NCI-H1105 treated with DMSO at 0.1 percent for 48 hours (cell line): ENCODE measurements around the gene CPEB2.
"Not testable (repeated sequence)": the region's sequence is repeated elsewhere in the genome, so short reads cannot be mapped to it uniquely, and the experiment has no call there.

Source experiments
- DNase-seq: peaks from one replicate; lab custom pipeline; 2025; lab: John Stamatoyannopoulos, UW

The CPEB2 gene

DNA sequence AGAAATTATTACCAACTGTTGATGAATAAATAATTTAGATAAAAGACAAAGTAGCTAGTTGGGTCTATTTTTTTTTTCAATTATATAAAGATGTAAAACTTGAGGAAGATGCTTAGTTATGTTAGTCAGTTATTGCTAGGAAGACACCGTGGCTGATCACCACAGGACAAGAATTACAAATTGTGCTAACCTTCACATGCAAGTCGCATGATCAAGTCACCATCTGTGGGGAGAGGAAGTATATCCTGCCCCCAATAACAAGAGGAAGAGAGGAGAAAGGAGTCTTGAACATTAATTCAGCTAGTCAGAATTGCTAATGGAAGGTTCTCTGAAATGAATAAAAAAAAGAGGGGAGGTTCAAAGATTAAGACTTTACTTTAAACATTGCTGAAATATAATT, 52.3 kb downstream of the CPEB2 start:
- DNase-seq: no peak

DNA sequence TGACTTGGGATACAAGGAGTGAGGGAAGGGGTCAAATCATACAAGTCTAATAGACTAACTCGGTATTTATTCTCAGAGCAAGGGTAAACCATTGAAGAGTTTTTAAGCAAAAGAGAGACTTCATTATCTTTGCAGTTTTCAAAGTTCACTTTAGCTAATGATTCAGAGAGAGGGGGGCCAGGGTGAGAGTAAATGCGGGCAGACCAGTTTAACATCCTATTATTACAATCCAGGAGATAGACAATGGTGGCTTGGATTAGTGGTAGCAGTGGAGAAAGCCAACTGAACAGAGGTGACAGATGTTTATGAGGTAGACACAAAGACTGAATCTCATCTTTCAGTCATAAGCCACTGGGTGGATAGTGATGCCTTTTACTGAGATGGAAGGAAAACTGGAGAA, 57.9 kb downstream of the CPEB2 start:
- no peak for DNase-seq

DNA sequence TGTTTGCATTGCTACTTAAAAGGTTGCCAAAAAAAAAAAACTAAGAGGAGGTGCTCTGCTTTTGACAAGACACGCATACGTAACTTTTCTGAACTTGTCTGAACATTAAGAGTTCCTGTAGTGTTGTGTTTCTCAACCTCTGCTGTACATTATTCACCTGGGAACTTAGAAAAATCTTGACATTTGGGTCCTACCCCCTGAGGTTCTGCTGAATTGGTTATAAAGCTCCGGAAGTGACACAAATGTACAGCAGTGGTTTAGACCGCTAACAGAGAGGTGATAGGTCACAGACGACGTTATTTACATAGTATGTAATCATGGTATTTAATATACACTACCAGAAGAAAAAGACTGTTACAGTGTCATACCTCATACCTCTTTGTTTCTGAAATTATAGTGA, 61.1 kb downstream of the CPEB2 start:
- peak; percentile 48 for DNase-seq

DNA sequence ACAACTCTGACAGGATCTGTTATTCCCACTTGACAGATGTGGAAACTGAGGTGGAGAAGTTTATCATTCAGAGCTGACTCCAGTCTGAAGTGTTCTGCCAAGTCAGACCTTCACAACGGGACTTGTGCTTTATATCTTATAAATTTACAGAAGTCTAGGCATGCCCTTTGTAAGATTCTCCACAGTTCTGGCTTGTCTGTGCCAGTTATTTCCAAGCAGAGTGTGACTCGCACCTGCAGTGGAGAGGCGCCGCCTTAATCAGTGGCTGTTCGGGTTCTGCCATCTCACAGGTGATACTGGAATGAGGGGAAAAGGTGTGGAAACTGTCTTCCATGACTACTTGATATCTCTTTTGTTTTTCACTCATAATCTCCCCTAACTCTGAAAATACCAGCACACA, 63.2 kb downstream of the CPEB2 start:
- DNase-seq: no peak

DNA sequence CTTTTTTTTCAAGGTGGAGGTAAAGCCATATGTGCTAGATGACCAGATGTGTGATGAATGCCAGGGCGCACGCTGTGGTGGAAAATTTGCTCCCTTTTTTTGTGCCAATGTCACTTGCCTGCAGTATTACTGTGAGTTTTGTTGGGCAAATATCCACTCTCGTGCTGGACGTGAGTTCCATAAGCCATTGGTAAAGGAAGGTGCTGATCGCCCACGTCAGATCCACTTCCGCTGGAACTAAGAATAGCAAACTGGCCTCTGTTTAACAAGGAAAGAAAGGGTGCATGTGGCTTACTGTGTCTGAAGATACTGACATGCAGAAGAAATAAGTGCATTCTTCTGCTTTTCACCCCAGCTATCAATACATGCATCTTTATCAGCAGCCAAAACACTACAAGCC, 63.9 kb downstream of the CPEB2 start:
- DNase-seq: no peak

DNA sequence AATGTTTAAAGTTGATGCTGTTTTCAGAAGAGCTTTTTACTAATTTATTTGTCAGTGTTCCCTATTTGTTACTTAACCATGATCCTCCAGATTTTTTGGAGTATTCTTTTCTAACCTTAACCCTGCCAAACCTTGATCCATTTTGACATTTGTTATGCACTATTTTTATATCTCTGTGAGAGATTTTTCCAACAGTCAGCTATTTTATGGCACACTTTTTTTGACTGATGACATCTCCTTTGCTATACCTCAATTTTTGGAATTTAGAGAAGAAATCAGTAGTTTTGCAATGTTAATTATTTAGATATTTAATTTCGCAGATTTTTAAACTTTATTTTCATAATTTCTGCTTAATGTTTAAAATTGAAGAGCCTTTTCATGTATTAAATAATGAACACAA, 66.0 kb downstream of the CPEB2 start:
- no peak for DNase-seq

DNA sequence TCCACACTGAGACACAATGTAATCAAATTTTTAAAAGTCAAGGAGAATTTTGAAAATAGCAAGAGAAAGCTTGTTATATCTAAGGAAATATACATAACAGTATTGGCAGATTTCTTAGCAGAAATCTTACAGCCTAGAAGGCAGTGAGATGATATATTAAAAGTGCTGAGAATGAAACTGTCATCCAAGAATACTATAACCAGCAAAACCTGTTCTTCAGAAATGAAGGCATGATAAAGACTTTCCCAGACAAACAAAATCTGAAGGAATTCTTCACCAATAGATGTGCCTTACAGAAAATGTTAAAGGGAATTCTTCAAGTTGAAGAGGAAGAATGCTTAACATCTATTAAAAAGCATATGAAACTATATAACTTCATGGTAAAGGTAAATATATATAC, 73.6 kb downstream of the CPEB2 start:
- no peak for DNase-seq

DNA sequence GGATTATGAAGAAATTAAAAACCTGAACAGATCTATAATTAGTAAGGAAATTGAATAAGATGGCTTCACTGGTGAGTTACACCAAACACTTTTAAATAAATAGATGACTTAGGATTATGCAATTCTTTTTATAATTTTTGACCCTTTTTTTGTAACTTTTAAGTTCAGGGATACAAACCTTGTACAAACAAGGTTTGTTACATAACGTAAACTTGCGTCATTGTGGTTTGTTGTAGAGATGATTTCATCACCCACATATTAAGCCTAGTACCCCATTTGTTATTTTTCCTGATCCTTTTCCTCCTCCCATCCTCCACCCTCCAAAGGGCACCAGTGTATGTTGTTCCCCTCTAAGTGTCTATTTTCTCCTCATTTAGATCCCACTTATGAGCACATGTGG, 75.7 kb downstream of the CPEB2 start:
- DNase-seq: no peak

DNA sequence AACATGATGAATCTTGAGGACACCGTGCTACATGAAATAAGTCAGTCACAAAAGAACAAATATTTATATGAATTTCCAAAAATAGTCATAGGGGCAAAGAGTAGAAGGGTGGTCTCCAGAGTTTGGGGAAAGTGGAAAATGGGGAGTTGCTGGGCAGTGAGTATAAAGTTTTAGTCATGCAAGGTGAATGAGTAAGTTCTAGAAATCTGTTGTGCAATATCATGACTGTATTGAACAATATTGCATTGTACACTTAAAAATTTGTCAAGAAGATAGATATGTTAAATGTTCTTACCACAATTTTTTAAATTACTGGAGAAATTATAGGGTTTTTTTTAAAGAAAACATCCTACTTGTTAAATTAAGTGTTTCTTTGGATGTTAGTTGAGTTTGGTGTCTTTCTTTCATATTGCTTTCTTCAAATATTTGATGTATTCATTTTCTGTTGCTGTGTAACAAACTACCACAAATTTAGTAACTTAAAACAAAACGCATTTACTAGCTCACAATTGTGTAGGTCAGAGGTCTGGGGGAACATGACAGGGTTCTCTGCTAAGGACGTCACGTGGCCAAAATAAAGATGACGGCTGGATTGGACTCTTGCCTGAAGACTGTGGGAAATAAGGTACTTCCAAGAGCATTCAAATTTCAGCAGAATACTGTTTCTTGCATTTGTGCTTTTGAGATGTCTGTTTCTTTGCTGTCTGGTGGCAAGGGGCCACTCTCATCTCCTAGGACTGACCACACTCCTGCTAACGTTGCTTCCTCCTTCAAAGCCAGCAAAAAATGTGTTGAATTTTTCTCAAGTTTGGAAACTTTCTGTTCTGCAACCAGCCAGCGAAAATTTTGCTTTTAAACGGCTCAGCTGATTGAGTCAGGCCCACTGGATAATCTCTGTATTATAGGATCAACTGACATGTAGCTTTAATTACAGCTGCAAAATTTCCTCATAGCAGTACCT, 76.7 kb downstream of the CPEB2 start:
- no peak for DNase-seq

DNA sequence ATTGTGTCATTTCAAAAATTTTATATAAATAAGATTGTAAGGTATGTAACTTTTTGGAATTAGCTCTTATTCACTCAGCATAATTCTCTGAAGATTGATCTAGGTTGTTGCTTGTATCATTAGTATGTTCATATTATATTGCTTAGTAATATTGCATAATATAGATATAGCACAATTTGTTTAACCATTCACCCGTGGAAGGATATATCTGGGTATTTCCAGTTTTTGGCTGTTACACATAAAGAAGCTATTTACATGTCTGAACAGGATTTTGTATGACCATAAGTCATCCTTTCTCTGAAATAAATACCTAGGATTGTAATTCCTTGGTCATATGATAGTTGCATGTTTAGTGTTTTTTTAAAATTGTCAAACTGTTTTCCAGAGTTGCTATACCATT, 82.5 kb downstream of the CPEB2 start:
- no peak for DNase-seq

DNA sequence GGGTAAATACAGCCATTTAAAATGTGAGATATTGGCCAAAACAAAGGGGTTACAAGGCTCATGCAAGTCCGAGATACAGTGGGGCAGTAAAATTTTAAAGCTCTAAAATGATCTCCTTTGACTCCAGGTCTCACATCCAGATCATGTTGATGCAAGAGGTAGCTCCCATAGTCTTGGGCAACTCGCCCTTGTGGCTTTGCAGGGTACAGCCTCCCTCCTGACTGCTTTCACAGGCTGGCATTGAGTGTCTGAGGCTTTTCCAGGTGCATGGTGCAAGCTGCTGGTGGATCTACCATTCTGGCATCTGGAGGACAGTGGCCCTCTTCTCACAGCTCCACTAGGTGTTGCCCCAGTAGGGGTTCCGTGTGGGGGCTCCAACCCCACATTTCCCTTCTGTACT, 83.5 kb downstream of the CPEB2 start:
- DNase-seq: not testable (repeated sequence)

DNA sequence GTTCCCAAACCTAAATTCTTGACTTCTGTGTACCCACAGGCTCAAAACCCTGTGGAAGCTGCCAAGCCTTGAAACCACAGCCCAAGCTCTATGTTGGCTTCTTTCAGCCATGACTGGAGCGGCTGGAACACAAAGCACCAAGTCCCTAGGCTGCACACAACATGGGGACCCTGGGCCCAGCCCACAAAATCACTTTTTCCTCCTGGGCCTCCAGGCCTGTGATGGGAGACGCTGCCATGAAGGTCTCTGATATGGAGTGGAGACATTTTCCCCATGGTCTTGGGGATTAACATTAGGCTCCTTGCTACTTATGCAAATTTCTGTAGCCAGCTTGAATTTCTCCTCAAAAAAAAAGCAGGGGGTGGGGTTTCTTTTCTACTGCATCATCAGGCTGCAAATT, 84.0 kb downstream of the CPEB2 start:
- DNase-seq: not testable (repeated sequence)

DNA sequence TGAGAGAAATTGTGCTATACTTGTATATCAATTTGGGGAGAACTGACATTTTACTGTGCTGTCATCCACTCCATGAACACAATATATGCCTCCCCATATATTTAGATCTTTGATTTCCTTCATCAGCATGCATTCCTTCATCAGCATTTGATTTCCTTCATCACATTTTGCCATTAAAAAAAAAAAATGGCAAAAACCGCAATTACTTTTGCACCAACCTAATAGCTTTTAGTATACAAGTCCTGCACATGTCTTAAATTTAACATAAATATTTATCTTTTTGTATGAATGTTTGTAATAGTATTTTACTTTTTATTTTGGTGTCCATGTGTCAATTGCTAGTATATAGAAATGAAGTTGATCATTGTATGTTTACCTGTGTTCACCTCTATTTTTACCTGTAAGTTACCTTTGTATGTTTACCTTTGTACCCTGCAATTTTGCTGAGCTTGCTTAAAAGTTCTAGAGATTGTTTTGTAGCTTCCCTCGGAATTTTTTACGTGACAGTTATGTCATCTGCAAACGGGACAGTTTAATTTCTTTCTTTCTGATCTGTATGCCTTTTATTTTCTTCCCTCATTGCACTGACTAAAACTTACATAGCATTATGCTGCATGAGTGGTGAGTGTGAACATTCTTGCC, 86.2 kb downstream of the CPEB2 start:
- DNase-seq: no peak

DNA sequence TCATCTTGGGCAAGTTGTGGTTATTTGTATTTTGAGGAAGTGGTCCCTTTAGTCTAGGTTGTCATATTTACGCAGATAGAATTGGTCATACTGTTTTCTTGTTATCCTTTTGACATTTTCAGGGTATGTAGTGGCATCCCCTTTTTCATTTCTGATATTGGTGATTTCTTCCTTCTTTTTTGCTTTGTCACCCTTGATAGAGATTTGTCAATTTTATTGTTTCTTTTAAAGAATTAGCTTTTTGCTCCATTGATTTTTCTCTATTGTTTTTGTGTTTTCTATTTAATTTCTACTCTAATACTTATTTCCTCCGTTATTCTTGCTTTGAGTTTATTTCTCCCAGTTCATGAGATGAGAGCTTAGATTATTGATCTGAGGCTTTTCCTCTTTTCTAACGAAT, 87.7 kb downstream of the CPEB2 start:
- no peak for DNase-seq

DNA sequence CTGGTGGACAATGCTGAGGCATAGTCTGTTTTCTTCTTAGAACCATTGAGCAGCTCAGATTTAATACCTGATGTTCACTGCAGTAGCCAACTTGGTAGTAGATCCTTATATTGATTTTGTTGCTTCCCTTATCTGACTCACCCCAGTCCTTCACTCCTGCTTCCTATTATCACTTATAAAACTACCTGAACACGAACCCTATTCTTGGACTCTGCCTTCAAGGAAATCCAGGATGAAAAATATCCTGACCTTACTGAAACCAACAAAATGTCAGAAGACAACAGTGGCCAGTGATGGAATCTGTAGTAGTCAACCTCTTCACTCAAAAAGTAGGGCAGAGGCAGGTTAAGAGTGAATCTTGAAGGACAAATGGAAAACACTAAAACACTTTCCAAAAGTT, 98.1 kb downstream of the CPEB2 start:
- no peak for DNase-seq

DNA sequence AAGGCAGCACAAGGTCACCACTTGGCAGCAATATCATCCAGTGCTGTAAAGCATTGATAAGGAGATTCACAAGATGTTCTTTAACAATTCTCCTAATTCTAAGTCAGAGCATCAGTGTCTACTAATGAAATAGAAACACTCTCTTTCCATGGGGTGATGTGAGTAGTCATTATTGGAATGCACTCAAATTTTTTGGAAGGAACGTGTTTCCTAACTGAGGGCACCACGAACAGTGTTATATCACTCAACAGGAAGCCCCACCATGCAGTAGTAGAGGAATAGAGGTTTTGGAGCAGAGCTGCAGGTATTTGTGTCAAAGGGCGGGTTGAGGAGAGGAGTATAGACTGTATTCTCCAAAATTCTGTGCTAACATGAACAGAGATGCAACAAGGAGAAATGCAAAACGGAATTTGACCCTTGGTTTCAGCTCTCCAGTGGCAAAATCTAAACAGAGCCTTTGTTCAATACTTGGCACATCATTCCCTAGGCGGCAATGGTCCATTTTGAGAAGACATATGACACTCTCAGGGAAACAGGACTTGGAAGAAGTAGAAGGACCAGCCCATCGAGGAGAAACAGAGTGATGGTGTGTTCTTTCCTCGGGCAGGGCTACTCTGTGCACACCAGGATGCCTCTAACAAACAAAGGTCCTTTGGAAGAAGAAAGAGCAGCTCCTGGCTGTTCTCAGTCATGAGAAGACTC, 98.9 kb downstream of the CPEB2 start:
- DNase-seq: no peak

DNA sequence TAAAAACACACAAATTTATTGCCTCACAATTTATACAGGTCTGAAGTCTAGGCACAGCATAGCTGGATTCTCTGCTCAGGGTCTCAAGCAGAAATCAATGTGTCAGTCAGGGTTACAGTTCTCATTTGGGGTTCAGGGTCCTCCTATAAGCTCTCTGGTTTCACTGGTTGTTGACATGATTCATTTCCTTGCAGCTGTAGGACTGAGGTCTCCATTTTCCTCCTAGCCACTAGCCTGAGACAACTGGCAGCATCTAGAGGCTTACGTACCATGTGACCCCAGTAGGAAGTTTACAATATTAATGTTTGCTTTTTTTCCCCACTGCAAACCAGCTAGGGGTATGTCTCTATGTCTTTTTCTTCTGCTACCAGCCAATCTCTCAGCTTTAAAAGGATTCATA, 102.5 kb downstream of the CPEB2 start:
- no peak for DNase-seq

DNA sequence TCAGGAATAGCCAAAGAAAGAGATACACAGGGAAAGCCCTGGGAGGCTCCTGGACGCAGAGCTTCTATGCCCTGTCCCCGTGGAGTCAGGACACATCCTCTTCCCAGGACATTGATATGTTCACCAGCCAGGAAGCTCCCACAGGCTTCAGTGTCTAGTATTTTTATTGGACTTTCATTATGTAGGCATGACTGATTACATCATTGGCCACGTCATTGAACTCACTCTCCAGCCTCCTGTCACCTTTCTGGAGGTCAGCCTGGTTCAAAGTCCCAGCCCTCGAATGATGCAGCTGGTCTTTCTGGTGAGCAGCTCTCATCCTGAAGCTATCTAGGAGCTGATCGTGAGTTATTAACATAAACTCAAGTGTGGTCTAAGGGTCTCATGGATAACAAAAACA, 104.1 kb downstream of the CPEB2 start:
- DNase-seq: no peak

DNA sequence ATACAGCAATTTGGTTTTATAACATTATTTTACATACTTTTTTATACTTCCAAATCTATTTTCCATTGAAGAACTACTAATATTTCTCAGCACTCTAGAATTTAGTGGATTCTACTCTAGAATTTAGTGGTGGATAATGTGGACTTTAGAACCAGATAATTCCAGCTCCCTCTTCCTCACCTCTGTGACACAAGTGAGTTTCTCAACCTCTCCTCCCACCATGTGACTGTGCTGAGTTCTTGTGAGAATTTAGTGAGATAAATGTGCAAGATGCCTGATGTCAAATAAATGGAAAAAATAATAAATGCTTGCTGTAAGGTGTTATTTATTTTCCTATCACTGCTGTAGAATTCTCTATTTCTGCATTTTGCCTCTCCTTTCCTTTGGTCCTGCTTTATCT, 107.3 kb downstream of the CPEB2 start:
- no peak for DNase-seq

DNA sequence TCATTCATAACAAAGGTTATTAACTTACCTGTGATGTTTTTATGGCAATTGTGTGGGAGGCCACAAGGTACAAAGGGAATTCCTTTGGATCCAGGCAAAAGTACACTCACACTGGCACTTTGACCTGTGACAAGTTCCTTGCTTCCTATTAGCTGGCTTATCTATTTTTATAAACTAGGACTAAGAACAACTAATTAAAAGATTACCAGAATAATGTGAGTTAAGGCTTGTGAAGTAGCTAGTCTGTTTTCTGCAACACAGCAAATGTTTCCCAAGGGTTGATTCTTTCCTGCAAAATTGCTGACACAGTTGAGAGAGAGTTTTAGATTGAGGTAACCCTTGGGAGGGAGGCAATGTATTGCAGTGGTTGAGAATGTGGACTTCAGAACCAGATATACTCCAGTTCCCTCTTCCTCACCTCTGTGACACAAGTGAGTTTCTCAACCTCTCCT, 107.9 kb downstream of the CPEB2 start:
- DNase-seq: no peak

DNA sequence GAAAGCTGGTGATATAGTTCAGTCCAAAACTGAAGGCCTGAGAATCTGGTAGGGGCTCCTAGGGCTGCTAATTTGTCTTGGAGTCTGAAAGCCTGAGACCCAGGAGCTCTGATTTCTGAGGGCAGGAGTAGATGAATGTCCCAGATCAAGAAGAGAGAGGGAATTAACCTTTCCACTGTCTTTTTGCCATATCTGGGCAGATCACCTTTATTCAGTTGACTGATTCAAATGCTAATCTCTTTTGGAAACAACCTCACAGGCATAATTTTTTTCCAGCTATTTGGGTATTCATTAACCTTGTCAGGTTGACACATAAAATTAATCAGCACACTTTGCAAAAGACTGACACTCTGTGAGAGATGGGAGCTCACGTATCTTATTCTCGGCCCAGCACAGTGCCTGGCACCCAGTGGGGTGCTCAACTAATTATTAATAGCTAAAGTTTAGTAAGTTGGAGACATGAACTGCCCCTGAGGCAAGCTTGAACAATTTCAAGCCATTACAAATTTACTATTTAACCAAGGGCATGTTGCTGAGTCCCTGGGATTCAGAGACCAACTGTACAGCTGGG, 114.3 kb downstream of the CPEB2 start:
- DNase-seq: no peak

DNA sequence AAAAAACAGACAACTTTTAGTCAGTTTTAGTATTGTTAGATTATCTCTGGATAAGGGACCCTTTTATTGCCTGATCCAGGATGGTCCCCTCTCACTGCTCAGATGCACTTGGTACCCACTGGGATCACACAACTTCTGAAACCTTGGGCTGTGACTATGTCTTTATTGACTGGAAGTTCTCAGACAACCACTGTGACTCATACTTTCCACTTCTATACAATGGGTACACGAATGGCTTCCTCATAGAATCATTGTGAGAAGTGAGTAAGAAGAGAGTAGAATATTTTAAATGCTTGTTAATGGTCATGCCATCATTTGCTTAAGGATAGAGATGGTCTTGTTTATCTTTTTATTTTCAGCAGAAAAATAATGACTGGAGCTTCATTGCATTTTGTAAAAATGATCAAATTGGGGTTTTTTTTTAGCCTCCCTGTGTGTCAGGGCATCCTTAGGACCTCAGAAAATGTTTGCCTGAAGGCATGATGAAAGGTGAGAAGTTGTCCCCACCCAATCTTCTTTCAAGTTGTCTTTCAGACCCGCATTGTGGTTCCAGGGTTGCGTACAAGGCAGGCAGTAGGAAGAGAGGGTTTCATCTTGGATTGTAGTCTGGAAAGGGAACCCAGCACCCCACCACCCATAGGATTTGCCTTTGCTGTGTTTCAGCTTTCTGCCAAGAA, 115.1 kb downstream of the CPEB2 start:
- DNase-seq: no peak
